CD4-positive, alpha-beta T cell treated with Interleukin-17A for 1 hour (primary cell): ENCODE measurements around the gene LINGO3.
A peak's percentile ranks its signal among the peaks of the same experiment; 100 is the strongest.

Source experiments
- DNase-seq: peaks from one replicate; pipeline ENCODE4 v3.0.0-alpha.2; 2020

LINGO3 gene

GRCh38 chr19:2326699-2327360 is 18.9 kb upstream of the LINGO3 start:
- no peak for DNase-seq

GRCh38 chr19:2325281-2326046 is 17.5 kb upstream of the LINGO3 start:
- no peak for DNase-seq

- DNase-seq = no peak
Observed at GRCh38 chr19:2324220-2324948, 16.4 kb upstream of the LINGO3 start.

GRCh38 chr19:2323707-2324106 is 15.8 kb upstream of the LINGO3 start:
- no peak for DNase-seq

GRCh38 chr19:2321565-2322283 is 13.8 kb upstream of the LINGO3 start:
- DNase-seq = no peak

GRCh38 chr19:2320939-2321338 is 13.0 kb upstream of the LINGO3 start:
- DNase-seq = no peak

- DNase-seq = no peak
Observed at GRCh38 chr19:2320049-2320448, 12.1 kb upstream of the LINGO3 start.

- no peak for DNase-seq
Observed at GRCh38 chr19:2319551-2319950, 11.6 kb upstream of the LINGO3 start.

GRCh38 chr19:2318923-2319322 is 11.0 kb upstream of the LINGO3 start:
- DNase-seq = no peak

GRCh38 chr19:2317756-2318155 is 9.8 kb upstream of the LINGO3 start:
- no peak for DNase-seq

- DNase-seq = no peak
Observed at GRCh38 chr19:2317300-2317699, 9.3 kb upstream of the LINGO3 start.

- DNase-seq = peak; percentile 34
Observed at GRCh38 chr19:2315818-2316353, 7.9 kb upstream of the LINGO3 start.

- DNase-seq = no peak
Observed at GRCh38 chr19:2315121-2315817, 7.3 kb upstream of the LINGO3 start.

GRCh38 chr19:2312820-2313501 is 5.0 kb upstream of the LINGO3 start:
- DNase-seq = no peak

GRCh38 chr19:2311093-2311492 is 3.1 kb upstream of the LINGO3 start:
- DNase-seq = no peak

- DNase-seq = no peak
Observed at GRCh38 chr19:2309734-2310362, 1.9 kb upstream of the LINGO3 start.

- no peak for DNase-seq
Observed at GRCh38 chr19:2307518-2308012, 389 bp downstream of the LINGO3 start.

GRCh38 chr19:2306971-2307370 is 983 bp downstream of the LINGO3 start:
- DNase-seq = no peak

GRCh38 chr19:2306281-2306806 is 1.6 kb downstream of the LINGO3 start:
- no peak for DNase-seq

- no peak for DNase-seq
Observed at GRCh38 chr19:2305452-2306280, 2.3 kb downstream of the LINGO3 start.
